Measurements from ENCODE around the gene BLOC1S3.

BLOC1S3 gene

GRCh38 chr19:45180936-45181335, 2.4 kb downstream of the BLOC1S3 start:
- TF ChIP-seq, protein P1, sequence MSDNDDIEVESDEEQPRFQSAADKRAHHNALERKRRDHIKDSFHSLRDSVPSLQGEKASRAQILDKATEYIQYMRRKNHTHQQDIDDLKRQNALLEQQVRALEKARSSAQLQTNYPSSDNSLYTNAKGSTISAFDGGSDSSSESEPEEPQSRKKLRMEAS (IDR thresholded peaks at IDR 0.05; ENCODE audit: low read depth, low read length), result no peak
- TF ChIP-seq CTCF (IDR thresholded peaks at IDR 0.05; ENCODE audit: low read depth, low read length) (no peak), MYC (IDR thresholded peaks at IDR 0.05; ENCODE audit: low read depth, low read length) (no peak), POLR2A (IDR thresholded peaks at IDR 0.05; ENCODE audit: extremely low read depth, insufficient read length) (no peak)
- no peak for DNase-seq (ENCODE audit: low read depth)
- H3K4me3 ChIP-seq (ENCODE audit: low read depth, low read length), result no peak overlapping the region

- no peak for DNase-seq (ENCODE audit: low read depth)
- no peak overlapping the region for H3K4me3 ChIP-seq (ENCODE audit: low read depth, low read length)
- no peak for TF ChIP-seq POLR2A (IDR thresholded peaks at IDR 0.05; ENCODE audit: extremely low read depth, insufficient read length)
- TF ChIP-seq MYC (IDR thresholded peaks at IDR 0.05; ENCODE audit: low read depth, low read length), result no peak
- TF ChIP-seq CTCF (IDR thresholded peaks at IDR 0.05; ENCODE audit: low read depth, low read length), result no peak
- TF ChIP-seq, protein P1 (IDR thresholded peaks at IDR 0.05; ENCODE audit: low read depth, low read length), result no peak
These were observed 4.2 kb downstream of the BLOC1S3 start for GRCh38 chr19:45182758-45183157.

DNA sequence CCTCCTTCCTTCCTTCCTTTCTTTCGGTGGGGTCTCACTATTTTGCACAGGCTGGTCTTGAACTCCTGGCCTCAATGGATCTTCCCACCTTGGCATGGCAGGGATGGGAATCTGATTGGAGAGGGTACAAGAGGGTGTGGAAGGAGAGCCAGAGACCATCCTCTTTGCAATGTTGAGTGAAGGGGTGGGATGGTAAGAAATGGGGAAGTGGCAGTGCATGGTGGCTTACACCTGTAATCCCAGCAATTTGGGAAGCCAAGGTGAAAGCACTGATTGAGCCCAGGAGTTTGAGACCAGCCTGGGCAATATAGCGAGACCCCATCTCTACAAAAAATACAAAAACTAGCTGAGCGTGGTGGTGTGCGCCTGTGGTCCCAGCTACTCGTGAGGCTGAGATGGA, 5.5 kb downstream of the BLOC1S3 start:
- no peak overlapping the region for H3K4me3 ChIP-seq (ENCODE audit: low read depth, low read length)
- TF ChIP-seq POLR2A (IDR thresholded peaks at IDR 0.05; ENCODE audit: extremely low read depth, insufficient read length), result no peak
- no peak for TF ChIP-seq CTCF (IDR thresholded peaks at IDR 0.05; ENCODE audit: low read depth, low read length)
- no peak for DNase-seq (ENCODE audit: low read depth)

- TF ChIP-seq CTCF (IDR thresholded peaks at IDR 0.05; ENCODE audit: low read depth, low read length) (no peak), MYC (IDR thresholded peaks at IDR 0.05; ENCODE audit: low read depth, low read length) (no peak), POLR2A (IDR thresholded peaks at IDR 0.05; ENCODE audit: extremely low read depth, insufficient read length) (no peak)
- TF ChIP-seq, protein P1 (IDR thresholded peaks at IDR 0.05; ENCODE audit: low read depth, low read length), result no peak
- DNase-seq (ENCODE audit: low read depth), result no peak
- H3K4me3 ChIP-seq (ENCODE audit: low read depth, low read length), result no peak overlapping the region
These were observed 8.1 kb downstream of the BLOC1S3 start for GRCh38 chr19:45186509-45187334.

- no peak overlapping the region for H3K4me3 ChIP-seq (ENCODE audit: low read depth, low read length)
- peak; percentile 48 for DNase-seq (ENCODE audit: low read depth)
- TF ChIP-seq, protein P1 (IDR thresholded peaks at IDR 0.05; ENCODE audit: low read depth, low read length), result no peak
- peak; percentile 27 for TF ChIP-seq CTCF (IDR thresholded peaks at IDR 0.05; ENCODE audit: low read depth, low read length)
These were observed 9.0 kb downstream of the BLOC1S3 start for GRCh38 chr19:45187421-45188100.

Data from NB4 (cell line).